Measurements from ENCODE around the gene SHOX.
"Not testable (repeated sequence)": the region's sequence is repeated elsewhere in the genome, so short reads cannot be mapped to it uniquely, and the experiment has no call there.

The SHOX gene

GRCh38 chrX:630612-631496 lies at the start of gene SHOX:
Gene SHOX (plus strand): TSS chrX:630791. CDS start chrX:630898, 107 bp downstream.
- DNase-seq, result no peak

GRCh38 chrX:581066-581465 lies 49.5 kb upstream of the SHOX start:
- DNase-seq, result no peak

- no peak for DNase-seq
Observed at GRCh38 chrX:581720-582298, 48.8 kb upstream of the SHOX start.

GRCh38 chrX:584572-584971 lies 46.0 kb upstream of the SHOX start:
- DNase-seq, result no peak

GRCh38 chrX:585115-585808 lies 45.3 kb upstream of the SHOX start:
- no peak for DNase-seq

- DNase-seq, result no peak
Observed at GRCh38 chrX:586351-586750, 44.2 kb upstream of the SHOX start.

- DNase-seq, result not testable (repeated sequence)
Observed at GRCh38 chrX:589261-589660, 41.3 kb upstream of the SHOX start.

GRCh38 chrX:590693-591404 lies 39.7 kb upstream of the SHOX start:
- DNase-seq, result no peak

- no peak for DNase-seq
Observed at GRCh38 chrX:599837-600715, 30.5 kb upstream of the SHOX start.

- not testable (repeated sequence) for DNase-seq
Observed at GRCh38 chrX:603029-603428, 27.6 kb upstream of the SHOX start.

- DNase-seq, result not testable (repeated sequence)
Observed at GRCh38 chrX:604616-605015, 26.0 kb upstream of the SHOX start.

GRCh38 chrX:608088-608487 lies 22.5 kb upstream of the SHOX start:
- not testable (repeated sequence) for DNase-seq

GRCh38 chrX:614136-614535 lies 16.5 kb upstream of the SHOX start:
- DNase-seq, result no peak

- no peak for DNase-seq
Observed at GRCh38 chrX:617401-617800, 13.2 kb upstream of the SHOX start.

- no peak for DNase-seq
Observed at GRCh38 chrX:617891-618290, 12.7 kb upstream of the SHOX start.

- not testable (repeated sequence) for DNase-seq
Observed at GRCh38 chrX:618304-618703, 12.3 kb upstream of the SHOX start.

- no peak for DNase-seq
Observed at GRCh38 chrX:618761-619450, 11.7 kb upstream of the SHOX start.

- no peak for DNase-seq
Observed at GRCh38 chrX:619451-619811, 11.2 kb upstream of the SHOX start.

GRCh38 chrX:619812-620531 lies 10.6 kb upstream of the SHOX start:
- no peak for DNase-seq

- DNase-seq, result no peak
Observed at GRCh38 chrX:621705-622503, 8.7 kb upstream of the SHOX start.

Measured in NCI-H524 (cell line).